ENCODE data around the gene TLL2. TPM values are rescaled to one million over a fixed set of nuclear protein-coding genes. Genes with fewer than 3 reads are reported as not detected.

Gene TLL2
- total and polyA plus RNA-seq, 2 experiments from 2014 or later, result 2.6 to 3.0 TPM

- TF ChIP-seq REST (IDR thresholded peaks at IDR 0.05; ENCODE audit: unreplicated experiment) (no peak), NANOG (IDR thresholded peaks at IDR 0.05; ENCODE audit: borderline replicate concordance) (no peak), STAT1 (IDR thresholded peaks at IDR 0.05; ENCODE audit: unreplicated experiment) (no peak), POLR2AphosphoS5 (IDR thresholded peaks at IDR 0.05; ENCODE audit: low read depth) (no peak)
- TF ChIP-seq, protein P1, sequence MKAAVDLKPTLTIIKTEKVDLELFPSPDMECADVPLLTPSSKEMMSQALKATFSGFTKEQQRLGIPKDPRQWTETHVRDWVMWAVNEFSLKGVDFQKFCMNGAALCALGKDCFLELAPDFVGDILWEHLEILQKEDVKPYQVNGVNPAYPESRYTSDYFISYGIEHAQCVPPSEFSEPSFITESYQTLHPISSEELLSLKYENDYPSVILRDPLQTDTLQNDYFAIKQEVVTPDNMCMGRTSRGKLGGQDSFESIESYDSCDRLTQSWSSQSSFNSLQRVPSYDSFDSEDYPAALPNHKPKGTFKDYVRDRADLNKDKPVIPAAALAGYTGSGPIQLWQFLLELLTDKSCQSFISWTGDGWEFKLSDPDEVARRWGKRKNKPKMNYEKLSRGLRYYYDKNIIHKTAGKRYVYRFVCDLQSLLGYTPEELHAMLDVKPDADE (IDR thresholded peaks at IDR 0.05), result no peak
These were observed 180.6 kb downstream of the TLL2 start (continued) for GRCh38 chr10:96333101-96333500.

- Histone ChIP-seq H4K20me1 (replicated peaks; ENCODE audit: insufficient read depth) (no peaks in the 10 kb centered on the region), H3K9me2 (ENCODE audit: insufficient read depth) (no peaks in the 10 kb centered on the region; the same call in 1 of the 2 replicates), H3K4me2 (no peak overlapping the region), H3K4me3 (no peak overlapping the region), H2AFZ (no peak overlapping the region; the same call in 1 of the 2 replicates), H3K27ac (ENCODE audit: low read depth) (no peak overlapping the region), H3K4me1 (ENCODE audit: insufficient read depth) (no peaks in the 10 kb centered on the region), H3F3A (replicated peaks; ENCODE audit: low read depth) (no peaks in the 10 kb centered on the region), H3K36me3 (ENCODE audit: insufficient read depth) (no peaks in the 10 kb centered on the region), H3K27me3 (ENCODE audit: insufficient read depth) (no peaks in the 10 kb centered on the region), H3K79me2 (replicated peaks; ENCODE audit: insufficient read depth) (no peaks in the 10 kb centered on the region)
- Mint-ChIP-seq H3K4me3 (no peak overlapping the region), H3K27ac (no peak overlapping the region), H3K9me3 (no peaks in the 10 kb centered on the region), H3K27me3 (ENCODE audit: insufficient read depth, low read depth, poor library complexity) (peaks cover 5% of the 10 kb centered on the region), H3K36me3 (ENCODE audit: low read depth) (no peaks in the 10 kb centered on the region), H3K4me1 (no peaks in the 10 kb centered on the region; the same call in 2 of the 3 replicates)
- ATAC-seq (no peak), DNase-seq (ENCODE audit: low spot score) (no peak)
- TF ChIP-seq NANOG (IDR thresholded peaks at IDR 0.05; ENCODE audit: borderline replicate concordance), result no peak
These were observed 186.3 kb downstream of the TLL2 start for GRCh38 chr10:96327462-96327861.

DNA sequence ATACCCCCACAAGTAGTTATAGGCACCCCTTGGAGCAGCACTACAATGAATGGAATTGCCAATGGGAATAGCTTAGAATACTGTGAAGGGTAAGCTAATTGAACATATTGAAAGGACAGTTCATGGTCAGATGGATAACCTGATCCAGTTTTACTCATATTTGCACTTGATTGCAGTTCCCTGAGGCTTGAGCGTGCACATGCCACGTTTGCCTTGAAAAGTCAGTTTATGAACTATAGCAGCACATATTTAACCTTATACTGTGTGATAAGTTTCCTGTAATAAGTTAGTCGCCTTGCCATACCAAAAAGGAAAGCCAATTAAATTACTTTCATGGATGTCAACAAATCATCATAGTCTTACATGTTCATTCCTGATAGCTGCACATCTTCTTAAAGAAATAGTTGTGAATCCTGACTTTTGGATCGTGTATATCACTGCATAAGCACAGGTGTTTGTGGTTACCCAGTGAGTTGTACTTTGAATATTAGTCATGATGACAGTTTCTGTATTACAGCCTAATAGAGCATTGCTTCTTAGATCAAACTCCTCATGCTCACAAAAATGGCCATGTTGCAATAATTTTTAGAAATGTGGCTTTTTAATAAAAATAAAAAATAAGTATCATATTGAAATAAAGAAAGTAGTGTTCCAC lies 187.9 kb downstream of the TLL2 start:
- no peaks in the 10 kb centered on the region for H3K27me3 ChIP-seq (ENCODE audit: insufficient read depth)
- Mint-ChIP-seq H3K27me3 (ENCODE audit: insufficient read depth, low read depth, poor library complexity) (peaks cover 5% of the 10 kb centered on the region), H3K27ac (no peak overlapping the region), H3K36me3 (ENCODE audit: low read depth) (no peaks in the 10 kb centered on the region), H3K4me3 (no peak overlapping the region), H3K9me3 (no peaks in the 10 kb centered on the region), H3K4me1 (no peaks in the 10 kb centered on the region; the same call in 2 of the 3 replicates)
- no peaks in the 10 kb centered on the region for H4K20me1 ChIP-seq (replicated peaks; ENCODE audit: insufficient read depth)
- H2AFZ ChIP-seq, result no peak overlapping the region
- no peaks in the 10 kb centered on the region for H3K36me3 ChIP-seq (ENCODE audit: insufficient read depth)
- H3K4me3 ChIP-seq, result no peak overlapping the region
- no peaks in the 10 kb centered on the region for H3K4me1 ChIP-seq (ENCODE audit: insufficient read depth)
- H3F3A ChIP-seq (replicated peaks; ENCODE audit: low read depth), result no peaks in the 10 kb centered on the region
- no peaks in the 10 kb centered on the region for H3K79me2 ChIP-seq (replicated peaks; ENCODE audit: insufficient read depth)
- H3K9me2 ChIP-seq (ENCODE audit: insufficient read depth), result no peaks in the 10 kb centered on the region; the same call in 1 of the 2 replicates
- ATAC-seq, result no peak
- no peak overlapping the region for H3K27ac ChIP-seq (ENCODE audit: low read depth)
- H3K4me2 ChIP-seq, result no peak overlapping the region
- no peak for DNase-seq (ENCODE audit: low spot score)
- TF ChIP-seq CTCF (conservative IDR thresholded peaks at IDR 0.05; ENCODE audit: low read depth in 2 of 2), result no peak
- TF ChIP-seq REST (IDR thresholded peaks at IDR 0.05; ENCODE audit: unreplicated experiment), result no peak
- no peak for TF ChIP-seq EZH2phosphoT487 (IDR thresholded peaks at IDR 0.05; ENCODE audit: unreplicated experiment)
